Stimulated activated CD8-positive, alpha-beta memory T cell treated with anti-CD3 and anti-CD28 coated beads, Interleukin-4, amount 100 ng/mL, for 48 hours (primary cell): ENCODE data around the gene KCNA5.

Experiments used
- DNase-seq: peaks from one replicate; pipeline ENCODE4 v3.0.0-alpha.2; 2020

KCNA5 gene

GRCh38 chr12:5064913-5065490, 21.3 kb downstream of the KCNA5 start:
- no peak for DNase-seq

- no peak for DNase-seq
Observed at GRCh38 chr12:5066251-5066650, 22.6 kb downstream of the KCNA5 start.

GRCh38 chr12:5068126-5068525, 24.4 kb downstream of the KCNA5 start:
- no peak for DNase-seq

GRCh38 chr12:5068619-5069018, 24.9 kb downstream of the KCNA5 start:
- no peak for DNase-seq

- DNase-seq: no peak
Observed at GRCh38 chr12:5070090-5070489, 26.4 kb downstream of the KCNA5 start.

- no peak for DNase-seq
Observed at GRCh38 chr12:5071496-5071895, 27.8 kb downstream of the KCNA5 start.

- DNase-seq: no peak
Observed at GRCh38 chr12:5072311-5072710, 28.6 kb downstream of the KCNA5 start.

- DNase-seq: no peak
Observed at GRCh38 chr12:5073054-5073453, 29.4 kb downstream of the KCNA5 start.

GRCh38 chr12:5073853-5074252, 30.2 kb downstream of the KCNA5 start:
- no peak for DNase-seq

GRCh38 chr12:5076761-5077160, 33.1 kb downstream of the KCNA5 start:
- DNase-seq: no peak

GRCh38 chr12:5078423-5078822, 34.7 kb downstream of the KCNA5 start:
- no peak for DNase-seq

- no peak for DNase-seq
Observed at GRCh38 chr12:5081016-5081415, 37.3 kb downstream of the KCNA5 start.

GRCh38 chr12:5083955-5084849, 40.5 kb downstream of the KCNA5 start:
- DNase-seq: peak; percentile 33

- DNase-seq: no peak
Observed at GRCh38 chr12:5085896-5086295, 42.2 kb downstream of the KCNA5 start.

- DNase-seq: no peak
Observed at GRCh38 chr12:5087831-5088554, 44.3 kb downstream of the KCNA5 start.

- no peak for DNase-seq
Observed at GRCh38 chr12:5088586-5089264, 45.0 kb downstream of the KCNA5 start.

- DNase-seq: no peak
Observed at GRCh38 chr12:5094551-5094950, 50.9 kb downstream of the KCNA5 start.

GRCh38 chr12:5094986-5095385, 51.3 kb downstream of the KCNA5 start:
- DNase-seq: no peak
